HG03139 (cell line): ENCODE data around the gene SIPA1.
"Not testable (repeated sequence)": the region's sequence is repeated elsewhere in the genome, so short reads cannot be mapped to it uniquely, and the experiment has no call there.

ENCODE experiments used
- ATAC-seq: cut with Tn5 transposase; IDR thresholded peaks from one replicate; pipeline ENCODE4 v1.9.1; 2021; ENCODE audit not compliant: unreplicated experiment

Gene SIPA1

DNA sequence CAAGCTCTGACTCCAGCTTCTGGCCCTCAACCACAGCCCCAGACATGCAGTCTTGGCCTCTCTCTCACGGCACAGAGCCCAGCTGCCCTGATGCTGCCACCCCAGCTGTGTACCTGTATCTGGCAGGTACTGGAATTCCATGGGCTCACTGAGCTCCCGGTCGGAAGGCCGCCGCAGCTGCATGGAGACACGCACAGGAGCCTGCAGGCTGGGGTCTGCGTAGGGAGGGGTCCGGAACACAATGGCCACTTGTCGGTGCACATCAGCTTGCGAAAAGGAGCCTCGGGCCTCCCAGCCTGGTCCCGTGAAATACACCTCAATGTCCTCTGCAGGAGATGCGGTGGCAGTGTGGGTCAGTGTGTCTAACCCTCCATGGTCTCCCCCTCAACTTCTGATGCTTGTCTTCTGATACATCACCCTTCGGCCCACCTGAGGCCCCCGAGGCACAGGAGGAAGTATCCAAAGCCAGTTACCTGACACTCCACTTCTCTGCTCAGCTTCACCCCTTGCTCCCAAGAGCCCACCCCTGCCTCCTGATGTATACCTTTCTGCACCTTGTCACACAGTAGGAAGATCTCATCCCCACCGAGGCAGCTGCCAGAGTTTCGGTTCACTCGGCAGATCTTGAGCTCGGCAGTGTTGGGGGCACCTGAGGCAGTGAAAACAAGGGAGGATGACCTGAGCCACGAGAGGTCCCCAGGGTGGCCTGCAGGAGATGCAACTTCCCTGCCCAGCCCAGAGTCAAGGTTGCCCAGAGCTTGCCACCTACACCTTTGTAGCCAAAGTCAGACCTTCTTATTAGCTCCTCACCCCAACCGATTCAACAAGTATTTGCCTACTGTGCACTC is 20.5 kb downstream of the SIPA1 start:
- ATAC-seq = no peak

DNA sequence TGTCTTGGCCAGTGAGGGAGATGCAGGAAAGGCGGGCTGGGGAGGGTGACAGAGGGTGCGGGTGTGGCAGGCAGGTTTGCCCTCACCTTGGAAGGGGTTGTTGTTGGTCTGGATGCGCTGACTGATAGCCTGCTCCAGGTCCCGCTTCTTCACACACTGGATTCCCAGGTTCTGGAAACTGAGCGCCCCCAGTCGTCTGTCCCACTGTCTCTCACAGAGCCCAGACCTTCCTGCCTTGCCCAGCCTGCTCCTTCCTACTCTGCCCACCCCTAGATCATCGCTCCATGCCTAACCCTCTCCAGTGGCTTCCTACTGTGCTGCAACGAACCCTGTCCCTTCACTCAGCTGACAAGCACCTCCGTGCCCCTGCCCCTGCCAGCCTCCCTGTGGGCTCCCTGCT is 22.1 kb downstream of the SIPA1 start:
- no peak for ATAC-seq

DNA sequence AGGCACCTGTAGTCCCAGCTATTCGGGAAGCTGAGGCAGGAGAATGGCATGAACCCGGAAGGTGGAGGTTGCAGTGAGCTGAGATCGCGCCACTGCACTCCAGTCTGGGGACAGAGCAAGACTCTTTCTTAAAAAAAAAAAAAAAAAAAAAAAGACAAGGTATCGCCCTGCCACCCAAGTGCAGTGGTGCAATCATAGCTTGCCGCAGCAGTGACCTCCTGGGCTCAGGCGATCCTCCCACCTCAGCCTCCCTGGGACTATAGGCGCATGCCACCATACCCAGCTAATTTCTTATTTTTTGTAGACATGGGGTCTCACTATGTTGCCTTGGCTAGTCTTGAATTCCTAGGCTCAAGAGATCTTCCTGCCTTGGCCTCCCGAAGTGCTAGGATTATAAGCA is 23.0 kb downstream of the SIPA1 start:
- not testable (repeated sequence) for ATAC-seq

DNA sequence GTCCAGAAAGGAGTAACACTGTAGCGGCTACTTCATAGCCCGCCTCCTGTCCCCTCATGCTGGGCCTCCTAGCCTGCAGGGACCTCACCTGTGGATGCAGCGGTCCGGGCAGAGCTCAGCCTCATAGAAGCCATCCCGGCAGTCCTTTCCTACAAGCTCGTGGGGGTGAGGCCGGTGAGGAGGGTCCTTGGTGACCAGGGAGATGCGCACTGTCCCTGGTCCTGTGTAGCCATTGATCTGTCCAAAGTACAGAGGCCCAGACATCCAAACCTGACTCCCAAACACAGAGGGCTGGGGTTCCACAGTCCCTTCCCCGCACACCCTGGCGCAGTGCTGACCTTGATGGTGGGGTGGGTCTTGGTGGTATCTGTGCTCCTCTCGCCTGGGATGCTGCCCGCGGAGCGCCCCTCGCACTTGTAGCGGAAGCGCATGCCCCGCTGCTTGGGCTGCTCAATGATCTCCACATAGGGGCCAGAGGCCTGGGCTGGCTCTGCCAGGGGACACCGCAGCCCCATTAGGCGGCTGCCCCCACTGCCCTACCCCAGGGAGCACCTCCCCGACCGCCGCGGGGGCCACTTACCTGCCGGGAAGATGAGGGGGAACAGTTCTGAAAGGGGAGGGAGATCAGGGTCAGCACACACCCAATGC is 23.8 kb downstream of the SIPA1 start:
- no peak for ATAC-seq

DNA sequence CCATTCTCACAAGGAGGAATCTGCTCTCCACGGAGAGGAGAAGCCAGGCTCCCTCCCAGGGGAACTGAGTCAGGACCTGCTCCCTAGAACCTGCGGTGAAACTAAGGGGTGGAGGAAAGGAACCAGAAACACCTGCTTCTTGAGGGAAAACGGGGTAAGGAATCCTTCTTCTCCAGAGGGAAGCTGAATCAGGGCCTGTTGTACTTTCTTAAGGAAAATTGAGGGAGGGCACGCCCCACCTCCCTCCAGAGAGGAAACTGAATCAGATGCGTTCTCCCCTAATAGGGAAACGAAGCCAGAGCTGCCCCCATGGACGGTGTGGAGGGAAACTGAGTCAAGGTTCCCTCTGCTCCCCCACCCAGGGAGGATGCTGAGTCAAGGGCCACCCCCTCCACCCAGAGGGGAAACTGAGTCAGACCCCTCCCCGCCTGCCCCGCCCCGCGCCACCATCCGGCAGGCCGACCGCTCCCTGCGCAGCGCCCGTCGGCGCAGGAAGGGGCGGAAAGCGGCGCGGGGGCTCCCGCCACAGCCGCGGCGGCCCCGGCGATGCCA is 24.4 kb downstream of the SIPA1 start:
- no peak for ATAC-seq

DNA sequence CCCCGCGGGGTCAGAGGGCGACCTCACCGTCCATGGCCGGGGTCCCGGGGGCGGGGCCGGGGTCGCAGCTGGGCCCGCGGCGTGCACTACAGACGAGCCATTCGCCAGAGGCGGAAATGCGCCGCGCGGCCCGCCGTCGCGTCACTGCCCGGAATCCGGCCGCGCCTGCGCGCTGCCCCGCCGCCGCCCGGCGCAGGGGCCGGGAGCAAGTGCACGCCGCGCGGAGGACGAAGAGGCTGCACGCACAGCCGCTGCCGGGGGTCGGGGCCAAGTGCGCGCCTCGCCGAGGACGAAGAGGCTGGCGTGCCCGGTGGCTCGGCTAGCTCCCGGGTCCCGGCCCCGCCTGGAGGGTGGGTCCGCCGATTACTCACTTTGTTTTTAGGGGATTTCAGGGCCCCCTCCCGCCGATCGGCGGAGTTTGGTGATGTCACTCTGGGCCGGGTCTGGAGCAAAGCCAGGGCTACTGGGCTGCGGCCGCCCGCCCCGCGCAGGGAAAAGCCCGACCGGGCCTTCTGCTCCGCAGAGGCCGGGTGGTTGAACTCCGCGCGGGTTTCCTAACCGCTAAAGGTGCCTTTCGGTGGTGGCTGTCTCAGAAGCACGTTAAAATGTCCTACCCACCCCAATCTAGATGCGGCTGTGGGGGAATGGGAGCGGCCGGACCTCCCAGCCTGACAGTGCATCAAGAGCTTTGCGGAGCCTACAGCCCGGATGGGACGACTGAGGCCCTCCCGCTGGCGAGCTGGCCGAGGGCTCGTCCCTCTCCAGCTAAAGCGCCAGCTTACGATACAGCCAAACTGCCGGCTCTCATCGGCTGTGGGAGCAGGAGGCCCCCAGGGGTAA is 25.1 kb downstream of the SIPA1 start, which contains the start of gene RELA:
Gene RELA (minus strand): TSS at position 118 of the 840 bp plus-strand sequence. CDS start 84 bp downstream, at position 34.
- peak; percentile 78 for ATAC-seq

DNA sequence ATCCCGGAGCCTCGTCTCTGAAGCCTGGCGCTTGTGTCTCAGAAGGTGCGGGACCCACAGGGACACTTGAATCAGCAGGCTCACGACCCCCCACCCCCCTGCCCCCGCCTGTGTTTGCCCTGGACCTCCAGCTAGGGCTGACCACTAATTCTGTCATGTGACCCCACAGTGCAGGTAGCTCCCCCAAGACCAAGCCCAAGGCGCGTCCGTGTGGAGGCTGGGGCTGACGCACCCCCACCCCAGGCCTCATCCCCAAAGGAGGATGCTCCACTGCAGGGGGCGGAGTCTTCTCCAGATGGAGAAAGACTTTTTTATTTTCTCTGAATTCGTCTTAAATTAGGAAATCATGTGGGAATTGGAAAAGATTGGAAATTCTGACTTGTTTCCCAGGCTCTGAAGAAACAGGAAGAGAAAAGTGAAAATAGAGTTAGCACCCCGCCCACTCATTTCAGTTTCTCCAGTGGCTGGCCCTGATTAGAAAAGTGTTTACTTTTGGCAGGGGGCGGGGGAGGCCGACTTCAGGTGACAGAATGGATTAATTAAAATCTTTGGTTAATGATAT is 25.8 kb downstream of the SIPA1 start:
- peak; percentile 15 for ATAC-seq

DNA sequence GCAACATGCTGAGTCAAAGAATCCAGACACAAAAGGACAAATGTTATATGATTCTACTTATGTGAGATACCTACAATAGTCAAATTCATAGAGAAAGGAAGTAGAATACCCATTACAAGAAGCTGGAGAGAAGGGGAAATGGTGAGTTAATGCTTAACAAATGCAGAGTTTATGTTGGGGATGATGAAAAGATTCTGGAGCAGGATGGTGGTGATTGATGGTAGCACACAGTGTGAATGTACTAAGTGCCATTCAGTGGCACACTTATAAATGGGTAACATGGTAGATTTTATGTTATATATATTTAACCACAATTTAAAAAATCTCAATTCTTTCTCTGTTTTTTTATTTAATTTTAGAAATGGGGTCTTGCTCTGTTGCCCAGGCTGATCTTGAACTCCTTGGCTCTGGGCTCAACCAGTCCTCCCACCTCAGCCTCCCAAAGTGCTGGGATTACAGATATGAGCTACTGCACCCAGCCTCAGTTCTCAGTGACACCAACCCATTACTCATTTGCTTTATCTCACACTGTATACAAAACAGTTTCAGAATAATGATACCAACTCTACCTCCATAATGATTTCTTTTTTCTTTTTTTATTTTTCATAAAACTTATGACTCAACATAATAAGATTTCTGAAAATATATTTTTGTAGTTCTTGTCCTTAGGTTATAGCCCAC is 34.4 kb downstream of the SIPA1 start:
- no peak for ATAC-seq

DNA sequence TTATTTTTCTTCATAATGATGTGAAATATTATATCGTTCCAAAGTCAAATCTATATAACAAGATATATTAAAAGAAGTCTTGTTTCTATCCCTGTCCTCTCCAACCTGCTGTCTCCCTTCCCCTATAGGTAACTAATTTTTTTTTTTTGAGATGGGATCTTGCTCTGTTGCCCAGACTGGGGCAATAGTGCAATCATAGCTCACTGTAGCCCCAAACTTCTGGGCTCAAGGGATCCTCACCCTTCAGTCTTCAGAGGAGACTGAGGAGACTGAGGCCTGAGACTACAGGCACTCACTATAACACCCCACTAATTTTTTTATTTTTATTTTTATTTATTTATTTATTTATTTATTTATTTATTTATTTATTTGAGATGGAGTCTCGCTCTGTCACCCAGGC is 35.1 kb downstream of the SIPA1 start:
- ATAC-seq = no peak

DNA sequence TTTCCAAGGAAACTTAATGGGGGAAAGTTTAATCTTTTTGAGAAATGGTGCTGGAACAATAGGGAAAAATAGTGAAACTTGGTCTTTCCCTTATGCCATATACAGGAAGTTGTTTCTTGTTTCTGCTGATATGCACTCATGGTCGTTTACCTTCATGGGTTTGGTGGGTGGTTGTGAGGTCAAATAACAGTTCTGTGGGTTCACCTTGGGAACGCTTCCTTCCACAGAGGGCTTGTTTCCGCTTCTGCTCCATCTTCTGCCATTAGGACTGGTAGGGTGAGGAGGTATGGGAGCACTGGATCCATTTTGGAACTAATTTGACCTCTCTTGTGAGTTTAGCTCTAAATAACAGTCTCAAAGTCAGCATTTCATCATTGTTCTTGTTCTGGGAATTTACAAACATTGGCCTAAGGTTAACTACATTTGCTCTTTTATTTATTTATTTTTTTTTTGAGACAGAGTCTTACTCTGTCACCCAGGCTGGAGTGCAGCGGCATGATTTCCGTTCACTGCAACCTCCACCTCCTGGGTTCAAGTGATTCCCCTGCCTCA is 42.4 kb downstream of the SIPA1 start:
- ATAC-seq = no peak

DNA sequence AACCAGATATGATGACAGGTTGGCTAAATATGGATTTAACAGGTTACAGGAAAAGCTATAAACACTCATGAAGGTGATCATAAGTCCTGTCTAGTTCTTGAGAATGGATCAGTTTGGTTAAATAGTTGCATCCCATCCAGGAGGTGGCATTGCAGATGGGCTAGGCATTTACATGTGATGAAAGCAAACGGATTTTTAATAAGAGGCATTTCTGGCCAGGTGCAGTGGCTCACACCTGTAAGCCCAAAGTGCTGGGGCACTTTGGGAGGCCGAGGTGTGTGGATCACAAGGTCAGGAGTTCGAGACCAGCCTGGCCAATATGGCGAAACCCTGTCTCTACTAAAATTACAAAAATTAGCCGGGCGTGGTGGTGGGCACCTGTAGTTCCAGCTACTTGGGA is 45.6 kb downstream of the SIPA1 start:
- ATAC-seq = not testable (repeated sequence)

DNA sequence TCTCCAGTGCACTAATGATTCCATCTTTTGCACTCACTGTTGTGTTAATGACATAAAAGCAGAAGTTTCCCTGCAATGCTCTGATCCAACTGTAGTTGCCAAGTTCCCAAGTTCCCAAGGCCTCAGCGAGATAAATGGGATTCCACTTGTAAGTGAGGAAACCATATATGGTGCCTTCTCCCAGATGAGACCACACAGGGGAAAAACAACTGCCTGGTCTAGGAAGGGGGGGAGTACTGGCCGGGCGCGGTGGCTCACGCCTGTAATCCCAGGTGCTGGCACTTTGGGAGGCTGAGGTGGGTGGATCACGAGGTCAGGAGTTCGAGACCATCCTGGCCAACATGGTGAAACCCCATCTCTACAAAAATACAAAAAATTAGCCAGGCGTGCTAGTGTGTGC is 48.1 kb downstream of the SIPA1 start:
- no peak for ATAC-seq

DNA sequence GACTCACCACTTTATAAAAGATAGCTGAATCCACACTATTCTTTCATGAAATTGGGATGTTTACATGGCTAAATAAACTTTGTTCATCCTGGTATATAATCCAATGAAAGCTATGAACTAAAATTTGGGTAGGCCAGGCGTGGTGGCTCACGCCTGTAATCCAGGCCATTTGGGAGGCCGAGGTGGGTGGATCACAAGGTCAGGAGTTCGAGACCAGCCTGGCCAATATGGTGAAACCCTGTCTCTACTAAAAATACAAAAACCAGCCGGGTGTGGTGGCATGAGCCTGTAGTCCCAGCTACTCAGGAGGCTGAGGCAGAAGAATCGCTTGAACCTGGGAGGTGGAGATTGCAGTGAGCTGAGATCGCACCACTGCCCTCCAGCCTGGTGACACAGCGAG is 53.9 kb downstream of the SIPA1 start:
- not testable (repeated sequence) for ATAC-seq

DNA sequence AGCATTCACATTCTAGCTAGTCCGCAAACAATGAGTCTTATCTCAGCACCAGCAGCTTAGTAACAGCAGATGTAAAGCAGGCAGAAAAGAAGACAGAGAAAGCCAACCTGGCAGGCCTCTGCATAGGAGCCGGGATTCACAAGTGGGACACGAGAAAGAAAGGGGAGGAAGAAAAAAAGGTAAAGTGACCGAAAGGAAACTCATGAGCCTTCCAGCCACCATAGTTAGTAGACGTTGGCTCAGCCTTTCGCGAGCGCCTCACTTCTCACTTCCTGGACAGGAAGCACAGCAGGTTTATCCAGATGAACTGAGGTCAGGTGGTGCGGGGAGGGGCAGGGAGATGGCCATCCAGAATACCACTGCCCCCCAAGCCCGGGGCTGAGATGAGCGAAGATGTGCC is 54.5 kb downstream of the SIPA1 start:
- no peak for ATAC-seq

DNA sequence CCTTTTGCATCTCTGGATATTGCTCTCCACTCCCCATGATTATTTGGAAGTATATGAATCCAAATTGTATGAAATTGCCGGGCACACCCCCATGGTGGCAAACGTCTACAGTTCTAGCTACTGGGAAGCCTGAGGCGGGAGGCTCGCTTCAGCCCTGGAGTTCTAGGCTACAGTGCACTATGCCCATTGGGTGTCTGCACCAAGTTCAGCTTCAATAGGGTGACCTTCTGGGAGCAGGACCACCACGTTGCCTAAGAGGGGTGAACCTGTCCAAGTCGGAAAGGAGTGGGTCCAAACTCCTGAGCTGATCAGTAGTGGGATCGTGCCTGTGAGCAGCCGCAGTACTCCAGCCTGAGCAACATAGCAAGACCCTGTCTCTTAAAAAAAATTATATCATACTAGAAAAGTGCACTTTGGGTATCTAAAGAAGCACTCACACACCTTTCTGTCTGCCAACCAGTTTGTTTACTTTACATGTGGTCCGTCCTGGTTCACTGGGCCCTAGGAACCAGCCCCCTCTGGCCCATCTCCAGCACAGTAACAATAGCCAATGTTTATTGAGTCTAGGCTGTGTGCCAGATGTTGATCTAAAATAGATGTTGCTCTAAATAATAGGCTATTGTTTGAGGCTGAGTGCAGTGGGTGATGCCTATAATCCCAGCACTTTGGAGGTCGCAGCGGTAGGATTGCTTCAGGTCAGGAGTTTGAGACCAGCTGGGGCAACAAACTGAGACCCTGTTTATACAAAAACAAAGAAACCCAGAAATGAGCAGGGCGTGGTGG is 57.7 kb downstream of the SIPA1 start:
- ATAC-seq = no peak

DNA sequence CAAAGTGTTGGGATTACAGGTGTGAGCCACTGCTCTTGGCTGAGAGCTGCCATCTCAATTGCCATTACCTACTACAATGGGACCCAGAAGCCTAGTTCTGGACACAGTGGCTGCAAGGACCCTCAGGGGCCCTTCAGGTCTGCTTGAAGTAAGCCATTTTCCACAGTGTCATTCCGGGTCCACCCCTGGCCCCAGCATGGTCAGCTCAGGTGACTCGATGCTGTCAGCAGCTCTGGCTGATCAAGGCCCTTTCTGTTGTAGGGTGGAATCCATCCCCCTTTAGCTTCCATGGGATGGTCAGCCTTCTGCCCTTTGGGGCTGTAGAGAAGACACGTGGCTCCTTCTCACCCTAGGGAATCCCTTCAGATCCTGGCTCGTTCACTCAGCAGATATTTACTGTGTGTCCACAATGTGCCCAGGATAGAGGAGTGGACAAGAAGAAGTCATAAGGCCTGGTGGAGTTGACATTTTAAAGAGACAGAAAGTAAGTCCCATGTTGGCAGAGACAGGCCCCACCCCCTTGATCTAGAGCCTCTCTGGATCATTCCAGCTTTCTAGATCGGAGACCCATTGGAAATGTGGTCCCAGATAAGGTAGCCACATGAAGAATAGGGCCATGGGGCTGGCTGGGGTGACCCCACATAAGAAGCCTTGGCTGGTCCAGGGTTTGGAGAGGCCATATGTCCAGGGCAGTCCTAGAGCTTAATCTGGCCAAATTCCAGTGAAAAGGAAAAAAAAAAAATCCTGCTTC is 59.1 kb downstream of the SIPA1 start:
- no peak for ATAC-seq

DNA sequence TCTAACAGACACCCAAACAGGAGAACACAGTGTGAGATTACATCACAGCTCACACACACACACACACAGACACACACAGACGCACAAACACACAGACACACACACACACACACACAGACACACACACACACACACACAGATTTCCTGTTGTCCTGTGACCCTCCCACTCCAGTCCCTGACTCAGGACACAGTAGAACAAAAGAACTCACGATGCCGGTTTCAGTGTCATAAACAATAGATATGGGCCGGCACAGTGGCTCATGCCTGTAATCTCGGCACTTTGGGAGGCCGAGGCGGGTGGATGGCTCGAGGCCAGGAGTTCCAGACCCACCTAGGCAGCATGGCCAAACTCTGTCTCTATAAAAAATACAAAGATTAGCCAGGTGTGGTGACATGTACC is 60.3 kb downstream of the SIPA1 start:
- ATAC-seq = no peak

DNA sequence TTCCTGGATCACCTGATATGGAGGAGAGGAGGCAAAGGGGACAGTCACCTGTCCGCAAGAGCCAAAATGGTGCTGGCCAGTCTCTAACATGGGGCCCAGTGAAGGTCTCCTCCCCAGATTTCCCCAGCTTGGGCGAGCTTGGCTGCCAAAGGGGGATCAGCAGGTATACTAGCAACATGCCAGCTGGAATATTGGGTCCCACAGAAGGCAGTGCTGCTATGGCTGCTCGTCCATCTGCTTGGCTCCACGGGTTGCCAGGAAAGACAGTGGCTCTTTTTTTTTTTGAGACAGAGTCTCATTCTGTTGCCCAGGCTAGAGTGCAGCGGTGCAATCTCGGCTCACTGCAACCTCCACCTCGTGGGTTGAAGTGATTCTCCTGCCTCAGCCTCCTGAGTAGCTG is 61.4 kb downstream of the SIPA1 start:
- no peak for ATAC-seq

DNA sequence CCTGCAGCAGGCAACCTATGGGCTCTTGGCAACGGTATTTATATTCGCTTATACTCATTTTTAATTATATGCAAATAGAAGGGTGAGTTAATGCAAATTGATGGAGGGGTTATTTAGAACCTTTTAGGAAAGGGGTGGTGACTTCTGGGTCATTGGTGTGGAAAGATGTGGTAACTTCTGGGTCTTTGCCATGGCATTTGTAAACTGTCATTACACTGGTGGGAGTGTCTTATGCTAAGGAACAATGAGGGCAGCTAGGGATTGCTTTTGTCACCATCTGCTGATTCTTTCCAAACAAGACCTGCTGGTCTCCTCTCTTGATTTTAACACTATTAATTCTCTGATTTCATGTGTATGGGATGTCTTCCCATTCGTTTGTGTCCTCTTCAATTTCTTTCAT is 62.5 kb downstream of the SIPA1 start:
- no peak for ATAC-seq
